GM18502 (cell line): ENCODE measurements around the gene OR8D1.
"Not testable (repeated sequence)": the region's sequence is repeated elsewhere in the genome, so short reads cannot be mapped to it uniquely, and the experiment has no call there.

ENCODE experiments used
- ATAC-seq: cut with Tn5 transposase; IDR thresholded peaks from one replicate; pipeline ENCODE4 v1.9.1; 2021; ENCODE audit warnings: mild to moderate bottlenecking; ENCODE audit not compliant: unreplicated experiment, poor library complexity

The OR8D1 gene

DNA sequence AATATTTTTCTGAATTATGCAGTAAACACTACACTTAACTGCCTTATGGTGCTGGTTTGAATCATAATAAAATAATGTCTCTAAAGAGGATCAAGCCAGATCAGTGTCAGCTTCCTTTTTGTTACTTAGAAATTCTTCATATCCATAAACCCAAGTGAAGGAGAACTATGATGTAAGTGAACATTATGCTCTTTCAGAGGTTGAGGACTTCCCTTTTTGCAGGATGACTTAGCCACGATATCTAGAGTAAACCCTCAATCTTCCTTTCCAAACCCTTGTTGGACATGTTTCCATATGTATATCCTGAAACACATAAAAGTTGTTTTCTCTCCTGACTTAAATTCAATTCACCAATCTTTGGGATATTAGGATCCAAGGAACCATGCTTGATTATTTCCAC is 19.1 kb downstream of the OR8D1 start:
- no peak for ATAC-seq

- ATAC-seq, result no peak
Observed at GRCh38 chr11:124285610-124286344, 28.0 kb downstream of the OR8D1 start.

GRCh38 chr11:124278261-124278660 is 35.5 kb downstream of the OR8D1 start:
- no peak for ATAC-seq

DNA sequence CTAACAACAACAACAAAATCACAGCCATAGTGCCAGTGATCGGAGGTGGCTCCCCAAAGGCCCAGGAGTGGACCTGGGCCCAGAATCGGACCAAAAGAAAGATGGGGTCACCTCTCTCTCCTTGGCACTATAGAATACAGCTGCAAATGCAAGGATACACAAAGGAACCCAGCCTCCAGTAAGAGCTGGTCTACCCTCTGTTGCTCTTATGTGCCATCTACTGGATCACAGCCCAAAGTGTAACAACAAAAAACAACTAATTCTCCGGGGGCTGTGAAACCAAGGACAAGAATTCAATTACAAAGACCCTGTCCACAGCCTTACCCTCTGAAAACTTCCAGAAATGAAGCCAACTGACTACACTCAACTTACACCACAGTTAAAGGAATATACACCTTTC is 35.9 kb downstream of the OR8D1 start:
- no peak for ATAC-seq

DNA sequence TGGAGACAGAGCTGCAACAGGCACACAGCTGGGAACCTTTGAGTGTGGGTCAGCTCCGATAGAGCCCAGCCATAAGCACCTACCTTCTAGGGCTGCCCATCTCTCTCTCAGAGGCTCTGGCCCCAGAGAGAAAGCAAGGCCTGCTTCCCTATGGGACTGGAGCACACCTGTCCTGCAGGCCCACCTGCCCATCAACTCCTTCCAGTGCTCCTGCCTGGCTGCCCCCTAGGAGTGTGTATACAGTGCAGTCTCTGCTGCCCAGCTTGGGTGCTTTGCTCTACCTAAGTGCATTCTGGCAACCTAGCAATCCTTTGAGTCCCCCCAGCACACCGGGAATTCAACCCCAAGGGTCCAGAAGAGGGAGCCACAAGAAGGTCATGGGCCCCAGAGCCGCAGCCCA is 36.5 kb downstream of the OR8D1 start:
- no peak for ATAC-seq

DNA sequence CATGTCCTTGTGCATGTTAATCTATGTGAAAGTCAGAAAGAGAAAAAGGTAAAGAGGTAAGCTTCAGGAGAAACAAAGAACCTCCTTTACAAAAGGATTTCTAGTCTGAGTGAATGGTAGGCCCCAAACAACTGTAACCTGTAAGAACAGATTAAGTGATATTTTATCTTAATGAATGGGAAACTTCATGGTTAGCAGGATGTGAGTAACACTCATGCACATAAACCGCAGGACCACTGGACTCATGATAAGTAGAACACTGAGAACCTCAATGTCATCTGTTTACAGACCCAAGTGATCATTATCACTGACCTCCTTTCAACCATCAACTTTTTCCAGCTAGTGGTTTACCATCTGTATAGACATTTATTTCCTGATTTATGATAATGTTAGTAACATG is 37.7 kb downstream of the OR8D1 start:
- no peak for ATAC-seq

DNA sequence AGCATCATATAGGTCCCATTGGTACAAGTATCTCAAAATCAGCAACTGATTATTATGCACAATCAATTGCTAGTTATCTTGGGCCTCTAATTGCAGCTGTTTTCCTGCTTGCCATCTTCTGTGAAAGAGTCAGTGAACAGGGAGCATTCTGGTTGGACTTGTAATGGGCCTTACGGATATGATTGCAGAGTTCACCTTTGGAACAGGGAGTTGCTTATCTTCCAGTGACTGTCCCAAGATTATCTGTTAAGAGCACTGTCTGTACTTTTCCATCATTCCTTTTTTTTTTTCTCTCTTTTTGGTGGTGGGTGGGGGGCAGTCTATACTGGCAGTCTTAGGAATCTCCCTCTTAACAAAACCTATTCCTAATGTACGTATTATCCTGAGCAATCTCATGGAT is 39.7 kb downstream of the OR8D1 start:
- no peak for ATAC-seq

DNA sequence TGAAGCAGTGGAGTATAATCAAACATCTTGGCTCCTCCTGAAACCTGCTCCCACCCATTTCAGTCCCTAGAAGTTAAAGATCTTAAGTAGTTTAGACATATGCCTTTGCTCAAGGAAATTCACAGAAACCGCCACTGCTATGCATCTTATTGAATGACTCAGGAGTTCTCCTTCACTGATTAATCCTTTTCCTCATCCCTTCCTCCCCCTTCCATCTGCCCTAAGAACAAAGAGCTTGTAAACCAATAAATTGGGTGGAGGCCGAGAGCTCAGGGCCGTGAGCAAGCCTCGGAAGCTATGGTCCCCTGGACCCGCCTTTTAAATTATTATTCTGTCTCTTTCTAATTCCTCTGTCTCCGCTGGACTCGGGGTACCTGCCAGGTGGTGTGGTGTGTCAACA is 42.9 kb downstream of the OR8D1 start:
- ATAC-seq, result not testable (repeated sequence)

DNA sequence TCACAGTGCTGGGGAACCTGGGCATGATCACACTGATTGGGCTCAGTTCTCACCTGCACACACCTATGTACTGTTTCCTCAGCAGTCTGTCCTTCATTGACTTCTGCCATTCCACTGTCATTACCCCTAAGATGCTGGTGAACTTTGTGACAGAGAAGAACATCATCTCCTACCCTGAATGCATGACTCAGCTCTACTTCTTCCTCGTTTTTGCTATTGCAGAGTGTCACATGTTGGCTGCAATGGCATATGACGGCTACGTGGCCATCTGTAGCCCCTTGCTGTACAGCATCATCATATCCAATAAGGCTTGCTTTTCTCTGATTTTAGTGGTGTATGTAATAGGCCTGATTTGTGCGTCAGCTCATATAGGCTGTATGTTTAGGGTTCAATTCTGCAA is 48.7 kb downstream of the OR8D1 start:
- not testable (repeated sequence) for ATAC-seq

DNA sequence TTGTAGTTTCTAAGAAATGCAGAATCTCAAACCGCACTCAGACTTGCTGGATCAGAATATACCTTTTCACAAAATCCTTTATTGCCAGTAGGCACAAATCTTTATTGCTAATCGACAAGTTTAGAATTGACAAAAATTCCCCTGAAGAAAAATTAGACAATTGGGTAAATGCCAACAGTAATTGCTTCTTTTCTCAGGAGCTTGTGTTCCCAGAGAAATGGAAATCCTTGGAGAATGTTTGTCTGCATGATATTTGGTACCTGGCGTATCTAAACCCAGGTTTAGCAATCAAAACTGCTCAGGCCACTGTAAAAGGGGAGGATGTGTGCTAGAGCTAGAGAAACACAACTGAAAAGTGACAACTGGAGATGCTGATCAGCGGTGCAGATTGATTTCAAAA is 57.7 kb downstream of the OR8D1 start, which contains the start of gene OR8G5:
TSS of gene OR8G5 (plus strand) at position 301 of the 400 bp plus-strand sequence. CDS start 8,556 bp downstream, outside the sequence.
- no peak for ATAC-seq
